Colonic mucosa (tissue), 4 donors: ENCODE measurements around the gene GALNS. TPM values are rescaled to one million over a fixed set of nuclear protein-coding genes. Genes with fewer than 3 reads are reported as not detected.

ENCODE experiments used
- DNase-seq: peaks from one replicate; pipeline ENCODE4 v3.0.0-alpha.2; 2020
- H3K27ac ChIP-seq: fragments of 200-600 bp; one replicate; pipeline ENCODE4 v1.8.0; 2021
- H3K27me3 ChIP-seq: fragments of 200-600 bp; one replicate; pipeline ENCODE4 v1.8.0; 2021
- H3K36me3 ChIP-seq: fragments of 200-600 bp; one replicate; pipeline ENCODE4 v1.8.0; 2021
- H3K4me1 ChIP-seq: fragments of 200-600 bp; one replicate; pipeline ENCODE4 v1.8.0; 2021; ENCODE audit warnings: mild to moderate bottlenecking
- H3K4me3 ChIP-seq: fragments of 200-600 bp; one replicate; pipeline ENCODE4 v1.8.0; 2021
- H3K9ac ChIP-seq, 2 donors: one replicate each; pipeline ENCODE4 v1.7.0; 2013; ENCODE audit warnings: control low read depth in 2 of 2, low read depth in 2 of 2, low read length in 2 of 2
- H3K9me3 ChIP-seq: fragments of 200-600 bp; one replicate; pipeline ENCODE4 v1.8.0; 2021
- CTCF ChIP-seq: fragments of 200-600 bp; IDR thresholded peaks from one replicate; pipeline ENCODE4 v1.8.0; 2022; ENCODE audit warnings: antibody characterized with exemption, mild to moderate bottlenecking
- intact Hi-C: fragments of 100-400 bp; cut with DNase I; formaldehyde crosslinking; loops from one replicate; pipeline ENCODE4 v1.14.1; 2022
- total RNA-seq, 2 donors: library from RNA; stranded (reverse); fragmentation: NEBNext Ultra II Directional in 1 of 2; extraction: Animal tissue kit (Norgen Biotek cat#: 25700) in 1 of 2; gene quantifications; one replicate each; pipeline ENCODE4 v1.2.1, GENCODE V29; 2021
- donor health status: healthy.
- donor health status: DM: no; HTN: no; CAD: no.
- donor health status: DM: no; HTN: no; CAD: no.

Gene GALNS
- total RNA-seq, result 10 to 100 TPM; 22.8 to 44.5 TPM

- Histone ChIP-seq H3K9me3 (no peaks in the 10 kb centered on the region), H3K4me3 (peak within 1 kb of the TSS; percentile 82), H3K9ac (peak within 1 kb of the TSS; percentile 83 to 89), H3K27me3 (no peaks in the 10 kb centered on the region), H3K27ac (peak within 1 kb of the TSS; percentile 49), H3K4me1 (peaks cover 12% of the 10 kb centered on the region), H3K36me3 (no peaks in the 10 kb centered on the region)
- no peak for TF ChIP-seq CTCF
- peak; percentile 99 for DNase-seq
- intact Hi-C loops, result loop anchor here (5.0 to 10.0 kb wide), 3 partner anchors 45 to 402 kb away; partner anchors contain the start of genes APRT, ZFPM1 and ZNF778
Measured at GRCh38 chr16:88856828-88857727, at the start of gene GALNS, which contains the start of gene TRAPPC2L. TSS of gene GALNS (minus strand) at chr16:88856947. CDS start at chr16:88856877, 70 bp downstream. TSS of gene TRAPPC2L (plus strand) at chr16:88857127. CDS start at chr16:88857151, 24 bp downstream.

- Histone ChIP-seq H3K27me3 (no peaks in the 10 kb centered on the region), H3K9ac (no peak overlapping the region), H3K4me3 (no peak overlapping the region), H3K36me3 (no peaks in the 10 kb centered on the region), H3K27ac (no peak overlapping the region), H3K9me3 (no peaks in the 10 kb centered on the region), H3K4me1 (no peaks in the 10 kb centered on the region)
- intact Hi-C loops, result no loop called here
- no peak for DNase-seq
- no peak for TF ChIP-seq CTCF
Measured at GRCh38 chr16:88906020-88906419, 49.3 kb upstream of the GALNS start.

- H3K4me1 ChIP-seq, result no peaks in the 10 kb centered on the region
- no peaks in the 10 kb centered on the region for H3K27me3 ChIP-seq
- no peak for TF ChIP-seq CTCF
- no peak overlapping the region for H3K27ac ChIP-seq
- no peak for DNase-seq
- intact Hi-C loops, result no loop called here
- no peaks in the 10 kb centered on the region for H3K9me3 ChIP-seq
- no peaks in the 10 kb centered on the region for H3K36me3 ChIP-seq
- no peak overlapping the region for H3K9ac ChIP-seq
- H3K4me3 ChIP-seq, result no peak overlapping the region
Measured at GRCh38 chr16:88905563-88905962, 48.8 kb upstream of the GALNS start.

GRCh38 chr16:88904676-88905365 is 48.1 kb upstream of the GALNS start:
- H3K27ac ChIP-seq, result no peak overlapping the region
- H3K4me1 ChIP-seq, result no peaks in the 10 kb centered on the region
- H3K9ac ChIP-seq, result no peak overlapping the region
- no peak for TF ChIP-seq CTCF
- H3K9me3 ChIP-seq, result no peaks in the 10 kb centered on the region
- DNase-seq, result no peak
- no peaks in the 10 kb centered on the region for H3K27me3 ChIP-seq
- intact Hi-C loops, result no loop called here
- no peak overlapping the region for H3K4me3 ChIP-seq
- no peaks in the 10 kb centered on the region for H3K36me3 ChIP-seq

GRCh38 chr16:88903267-88903666 is 46.5 kb upstream of the GALNS start:
- intact Hi-C loops, result no loop called here
- no peak for TF ChIP-seq CTCF
- DNase-seq, result no peak

More at GRCh38 chr16:88903267-88903666, 46.5 kb upstream of the GALNS start:
- Histone ChIP-seq H3K27me3 (no peaks in the 10 kb centered on the region), H3K9ac (no peak overlapping the region), H3K9me3 (no peaks in the 10 kb centered on the region), H3K36me3 (no peaks in the 10 kb centered on the region), H3K4me3 (no peak overlapping the region), H3K27ac (no peak overlapping the region), H3K4me1 (no peaks in the 10 kb centered on the region)
